ENCODE results near the gene GPAT2. TPM values are rescaled to one million over a fixed set of nuclear protein-coding genes. Genes with fewer than 3 reads are reported as not detected.
"Not testable (repeated sequence)": the region's sequence is repeated elsewhere in the genome, so short reads cannot be mapped to it uniquely, and the experiment has no call there.

The GPAT2 gene
- total and polyA plus RNA-seq, 2 of the 4 experiments (the other 2 are of a cell fraction) = 0.36 to 0.53 TPM

GRCh38 chr2:96065954-96066353, 31.2 kb upstream of the GPAT2 start:
- H3K9me1 ChIP-seq (ENCODE audit: insufficient read depth, low read length); POLR2A ChIA-PET (ENCODE audit: unreplicated experiment); H4K20me1 ChIP-seq (ENCODE audit: insufficient read depth, low read length); H3K9ac ChIP-seq (ENCODE audit: low read depth, low read length); dilution Hi-C loops (cut with HindIII; ENCODE audit: low sequenced_read_pairs, unreplicated experiment); intact Hi-C loops (cut with micrococcal nuclease); ATAC-seq (ENCODE audit: low read depth); H3K4me2 ChIP-seq (ENCODE audit: low read depth, low read length); H2AFZ ChIP-seq (replicated peaks; ENCODE audit: low read length, poor library complexity); H3K9me3 ChIP-seq (ENCODE audit: control insufficient read depth, insufficient read depth, low read length); CTCF ChIA-PET; H4K8ac ChIP-seq (ENCODE audit: low read depth in 2 of 2, low read length in 2 of 2); H3K56ac ChIP-seq (ENCODE audit: extremely low read depth, insufficient read depth, low read length); H3K14ac ChIP-seq (replicated peaks; ENCODE audit: low read depth, low read length); DNase-seq; H3K27ac ChIP-seq (ENCODE audit: insufficient read depth, low read length); H4K5ac ChIP-seq (ENCODE audit: low read depth, low read length); BruUV-seq (replicated peaks); H2BK120ac ChIP-seq (ENCODE audit: low read depth, low read length); H2AK5ac ChIP-seq (ENCODE audit: low read depth, low read length); H4K91ac ChIP-seq (ENCODE audit: insufficient read depth, low read depth, low read length); H2BK20ac ChIP-seq (ENCODE audit: low read depth, low read length); H3K4ac ChIP-seq (ENCODE audit: low read depth, low read length); H3K4me1 ChIP-seq (ENCODE audit: control insufficient read depth, insufficient read depth, low read length); H3K23ac ChIP-seq (ENCODE audit: low read depth, low read length); H3K18ac ChIP-seq (ENCODE audit: low read depth, low read length); H3K79me1 ChIP-seq (ENCODE audit: low read depth in 1 of 2, low read length in 2 of 2); H3K4me3 ChIP-seq (ENCODE audit: insufficient read depth, low read depth, low read length); H2BK5ac ChIP-seq (ENCODE audit: low read depth, low read length, poor library complexity, severe bottlenecking); H3K36me3 ChIP-seq (ENCODE audit: control insufficient read depth, insufficient read depth, low read length); H2AK9ac ChIP-seq (replicated peaks; ENCODE audit: low read depth, low read length, poor library complexity); H2BK15ac ChIP-seq (ENCODE audit: low read depth, low read length): not testable (repeated sequence)
- 40% methylated on average over 1 of the region's 4 CpGs; no CpG with 5 or more reads in 1 of the 2 experiments for WGBS, 2 experiments (ENCODE audit: extremely low coverage in 2 of 2, insufficient read length in 1 of 2)
- in situ Hi-C loops (cut with MboI; ENCODE audit: low sequenced_read_pairs) = loop anchor here (25.0 kb wide), 1 partner anchor 1596 kb away; the partner anchor contains the start of genes ACTR1B and C2orf92
- H3K27me3 ChIP-seq (ENCODE audit: control insufficient read depth, insufficient read depth, low read length) = peaks cover 15% of the 10 kb centered on the region

Measured in IMR-90 (cell line).